Gastrocnemius medialis (tissue), 4 donors: ENCODE measurements around the gene SLC37A1.

Source experiments
- POLR2A ChIP-seq, 2 donors: fragments of 450-650 bp; IDR thresholded peaks; one replicate each; pipeline ENCODE4 v1.6.1; 2017; ENCODE audit warnings: antibody characterized with exemption in 2 of 2, mild to moderate bottlenecking in 2 of 2, moderate library complexity in 2 of 2
- TF ChIP-seq, protein P1 (sequence below), 5 experiments: fragments of 450-650 bp in 3 of 5; fragments of 200-600 bp in 2 of 5; sonication (generic) in 2 of 5; IDR thresholded peaks in 4 of 5; conservative IDR thresholded peaks in 1 of 5; 1 replicate in 4 of 5; 2 replicates in 1 of 5; pipeline ENCODE4 v1.5.1; 2016 to 2019; ENCODE audit warnings: antibody characterized with exemption in 5 of 5, mild to moderate bottlenecking in 3 of 5, moderate library complexity in 3 of 5

DNA sequence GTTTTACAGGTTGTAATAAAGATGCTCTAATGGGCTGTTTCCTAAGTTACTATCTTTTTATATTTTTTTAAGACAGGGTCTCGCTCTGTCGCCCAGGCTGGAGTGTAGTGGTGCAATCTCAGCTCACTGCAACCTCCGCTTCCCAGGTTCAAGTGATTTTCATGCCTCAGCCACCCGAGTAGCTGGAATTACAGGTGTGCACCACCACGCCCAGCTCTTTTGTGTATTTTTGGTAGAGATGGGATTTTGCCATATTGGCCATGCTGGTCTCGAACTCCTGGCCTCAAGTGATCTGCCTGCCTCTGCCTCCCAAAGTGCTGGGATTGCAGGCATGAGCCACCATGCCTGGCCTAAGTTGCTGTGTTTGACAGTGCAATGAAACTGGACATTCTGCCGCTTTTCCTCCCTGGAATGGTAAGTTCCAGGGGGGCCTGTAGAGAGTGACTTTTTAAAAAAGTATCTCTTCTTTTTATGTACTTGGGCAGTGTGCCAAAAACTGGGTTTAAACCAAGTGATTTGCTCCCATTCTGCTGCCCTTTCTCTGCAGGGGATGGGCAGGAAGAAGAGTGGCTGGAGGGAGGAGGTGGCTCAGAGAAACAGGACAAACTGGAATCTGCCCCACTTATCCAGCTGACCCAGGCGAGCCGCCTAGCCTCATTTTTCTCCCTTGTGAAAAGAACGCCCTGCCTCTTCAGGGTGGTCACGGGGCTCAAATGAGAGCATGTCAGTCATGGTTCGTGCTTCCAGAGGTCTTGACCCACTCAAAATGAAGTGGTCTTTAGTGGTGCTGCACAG is 2.3 kb downstream of the SLC37A1 start:
- TF ChIP-seq, protein P1, sequence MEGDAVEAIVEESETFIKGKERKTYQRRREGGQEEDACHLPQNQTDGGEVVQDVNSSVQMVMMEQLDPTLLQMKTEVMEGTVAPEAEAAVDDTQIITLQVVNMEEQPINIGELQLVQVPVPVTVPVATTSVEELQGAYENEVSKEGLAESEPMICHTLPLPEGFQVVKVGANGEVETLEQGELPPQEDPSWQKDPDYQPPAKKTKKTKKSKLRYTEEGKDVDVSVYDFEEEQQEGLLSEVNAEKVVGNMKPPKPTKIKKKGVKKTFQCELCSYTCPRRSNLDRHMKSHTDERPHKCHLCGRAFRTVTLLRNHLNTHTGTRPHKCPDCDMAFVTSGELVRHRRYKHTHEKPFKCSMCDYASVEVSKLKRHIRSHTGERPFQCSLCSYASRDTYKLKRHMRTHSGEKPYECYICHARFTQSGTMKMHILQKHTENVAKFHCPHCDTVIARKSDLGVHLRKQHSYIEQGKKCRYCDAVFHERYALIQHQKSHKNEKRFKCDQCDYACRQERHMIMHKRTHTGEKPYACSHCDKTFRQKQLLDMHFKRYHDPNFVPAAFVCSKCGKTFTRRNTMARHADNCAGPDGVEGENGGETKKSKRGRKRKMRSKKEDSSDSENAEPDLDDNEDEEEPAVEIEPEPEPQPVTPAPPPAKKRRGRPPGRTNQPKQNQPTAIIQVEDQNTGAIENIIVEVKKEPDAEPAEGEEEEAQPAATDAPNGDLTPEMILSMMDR (IDR thresholded peaks at IDR 0.05 in 4 of 5, conservative IDR thresholded peaks at IDR 0.05 in 1 of 5) = no peak
- no peak for TF ChIP-seq POLR2A (IDR thresholded peaks at IDR 0.05)
